Measurements from ENCODE around the gene HIF1AN.
"Not testable (repeated sequence)": the region's sequence is repeated elsewhere in the genome, so short reads cannot be mapped to it uniquely, and the experiment has no call there.

HIF1AN gene

GRCh38 chr10:100567249-100567648 is 31.5 kb downstream of the HIF1AN start:
- DNase-seq (ENCODE audit: low spot score): no peak

- DNase-seq (ENCODE audit: low spot score): no peak
Measured at GRCh38 chr10:100567826-100568225, 32.1 kb downstream of the HIF1AN start.

GRCh38 chr10:100568912-100569311 is 33.2 kb downstream of the HIF1AN start:
- no peak for DNase-seq (ENCODE audit: low spot score)

GRCh38 chr10:100569687-100570481 is 34.1 kb downstream of the HIF1AN start:
- DNase-seq (ENCODE audit: low spot score): no peak

GRCh38 chr10:100570506-100570905 is 34.8 kb downstream of the HIF1AN start:
- DNase-seq (ENCODE audit: low spot score): no peak

- no peak for DNase-seq (ENCODE audit: low spot score)
Measured at GRCh38 chr10:100571084-100571856, 35.5 kb downstream of the HIF1AN start.

- not testable (repeated sequence) for DNase-seq (ENCODE audit: low spot score)
Measured at GRCh38 chr10:100575146-100575545, 39.4 kb downstream of the HIF1AN start.

- DNase-seq (ENCODE audit: low spot score): no peak
Measured at GRCh38 chr10:100575585-100576281, 40.0 kb downstream of the HIF1AN start.

GRCh38 chr10:100576282-100576635 is 40.5 kb downstream of the HIF1AN start:
- no peak for DNase-seq (ENCODE audit: low spot score)

GRCh38 chr10:100579261-100580090 is 43.7 kb downstream of the HIF1AN start:
- DNase-seq (ENCODE audit: low spot score): no peak

GRCh38 chr10:100586959-100587358 is 51.2 kb downstream of the HIF1AN start:
- DNase-seq (ENCODE audit: low spot score): no peak

- DNase-seq (ENCODE audit: low spot score): no peak
Measured at GRCh38 chr10:100598166-100598565, 62.4 kb downstream of the HIF1AN start.

GRCh38 chr10:100600218-100600617 is 64.5 kb downstream of the HIF1AN start:
- DNase-seq (ENCODE audit: low spot score): no peak

GRCh38 chr10:100607439-100607838 is 71.7 kb downstream of the HIF1AN start:
- no peak for DNase-seq (ENCODE audit: low spot score)
